Keratinocyte (primary cell): ENCODE data around the gene TGM5. TPM values are rescaled to one million over a fixed set of nuclear protein-coding genes. Genes with fewer than 3 reads are reported as not detected.

Experiments
- DNase-seq: peaks from one replicate; pipeline ENCODE4 v3.0.0-alpha.2; 2011; ENCODE audit warnings: low read depth, missing footprints, low spot score
- FAIRE-seq: peaks from 2 replicates; lab custom pipeline; 2011; peaks lifted over from hg19 to GRCh38; lab: Jason Lieb, UNC
- H2AFZ ChIP-seq: 2 replicates; pipeline ENCODE4 v1.6.0; 2012; ENCODE audit warnings: low read length, control low read depth, inconsistent platforms; ENCODE audit not compliant: control insufficient read depth
- H3K27ac ChIP-seq: 2 replicates; pipeline ENCODE4 v1.5.1; 2011; ENCODE audit warnings: low read length; ENCODE audit not compliant: control insufficient read depth, insufficient read depth
- H3K27me3 ChIP-seq: 3 replicates; pipeline ENCODE4 v1.6.0; 2011; ENCODE audit warnings: low read length; ENCODE audit not compliant: control insufficient read depth, insufficient read depth; ENCODE audit errors: extremely low read depth
- H3K36me3 ChIP-seq, 2 experiments: 2 replicates in 1 of 2; 3 replicates in 1 of 2; pipeline ENCODE4 v1.5.1; 2011; ENCODE audit warnings: low read length in 2 of 2, mild to moderate bottlenecking in 1 of 2; ENCODE audit not compliant: control insufficient read depth in 2 of 2, insufficient read depth in 2 of 2; ENCODE audit errors: extremely low read depth in 1 of 2
- H3K4me1 ChIP-seq: 3 replicates; pipeline ENCODE4 v1.5.1; 2011; ENCODE audit warnings: low read length; ENCODE audit not compliant: control insufficient read depth, insufficient read depth; ENCODE audit errors: extremely low read depth
- H3K4me2 ChIP-seq: 3 replicates; pipeline ENCODE4 v1.6.0; 2011; ENCODE audit warnings: low read depth, low read length; ENCODE audit not compliant: control insufficient read depth, insufficient read depth; ENCODE audit errors: extremely low read depth
- H3K4me3 ChIP-seq, 3 experiments: fragments of 200-600 bp in 1 of 3; sonication (generic) in 1 of 3; 2 replicates in 2 of 3; 3 replicates in 1 of 3; pipeline ENCODE4 v1.5.1; 2011 to 2016; ENCODE audit warnings: low read length in 3 of 3, mild to moderate bottlenecking in 3 of 3, control low read depth in 2 of 3, inconsistent platforms in 1 of 3, low read depth in 1 of 3, mixed read lengths in 1 of 3, mixed run types in 1 of 3, moderate library complexity in 1 of 3; ENCODE audit not compliant: control insufficient read depth in 2 of 3, insufficient read depth in 2 of 3; ENCODE audit errors: extremely low read depth in 1 of 3
- H3K79me2 ChIP-seq: 2 replicates; pipeline ENCODE4 v1.6.0; 2012; ENCODE audit warnings: low read length; ENCODE audit not compliant: control insufficient read depth, insufficient read depth
- H3K9ac ChIP-seq: 3 replicates; pipeline ENCODE4 v1.6.0; 2011; ENCODE audit warnings: low read length; ENCODE audit not compliant: control insufficient read depth, insufficient read depth; ENCODE audit errors: extremely low read depth
- H3K9me1 ChIP-seq: 3 replicates; pipeline ENCODE4 v1.6.0; 2011; ENCODE audit warnings: low read length; ENCODE audit not compliant: control insufficient read depth, insufficient read depth; ENCODE audit errors: extremely low read depth
- H3K9me3 ChIP-seq: 2 replicates; pipeline ENCODE4 v1.5.1; 2012; ENCODE audit warnings: low read depth, low read length; ENCODE audit not compliant: control insufficient read depth
- H4K20me1 ChIP-seq: 3 replicates; pipeline ENCODE4 v1.6.0; 2011; ENCODE audit warnings: low read length; ENCODE audit not compliant: control insufficient read depth, insufficient read depth; ENCODE audit errors: extremely low read depth
- EZH2 ChIP-seq: IDR thresholded peaks from one replicate; pipeline ENCODE4 v1.6.1; 2012; ENCODE audit warnings: inconsistent platforms, mild to moderate bottlenecking, low read length, moderate library complexity
- dilution Hi-C: fragments of 300-500 bp; cut with MboI; formaldehyde crosslinking; loops from one replicate; pipeline ENCODE4 v1.7.0; 2020; ENCODE audit warnings: low sequenced_read_pairs; ENCODE audit not compliant: extremely low pct_ligation_motif_present
- polyA plus RNA-seq, 5 experiments: library from polyadenylated mRNA; depleted of rRNA in 3 of 5; stranded (reverse) in 3 of 5; stranded (forward) in 1 of 5; unstranded in 1 of 5; fragments of >200 nt; gene quantifications; 1 replicate in 1 of 5; 2 replicates in 3 of 5; 3 replicates in 1 of 5; pipeline versions ENCODE4 v1.2.1 to v1.2.3, GENCODE V29; 2011 to 2012; ENCODE audit warnings: missing spikeins in 2 of 5, low read depth in 1 of 5, low replicate concordance in 1 of 5
- TF ChIP-seq, protein P1 (sequence below), 3 experiments: IDR thresholded peaks in 1 of 3; conservative IDR thresholded peaks in 1 of 3; optimal IDR thresholded peaks in 1 of 3; 2 replicates in 2 of 3; 3 replicates in 1 of 3; pipeline versions ENCODE3 to v1.5.1; 2011; ENCODE audit warnings: low read length in 3 of 3, mild to moderate bottlenecking in 3 of 3, moderate library complexity in 2 of 3, control low read depth in 1 of 3, inconsistent platforms in 1 of 3; ENCODE audit not compliant: insufficient read depth in 2 of 3; ENCODE audit errors: extremely low read depth in 1 of 3

Gene TGM5
- polyA plus RNA-seq, 1 donor (not counting 4 experiments of a cell fraction or from before 2014, with no cell fraction given) = not detected

DNA sequence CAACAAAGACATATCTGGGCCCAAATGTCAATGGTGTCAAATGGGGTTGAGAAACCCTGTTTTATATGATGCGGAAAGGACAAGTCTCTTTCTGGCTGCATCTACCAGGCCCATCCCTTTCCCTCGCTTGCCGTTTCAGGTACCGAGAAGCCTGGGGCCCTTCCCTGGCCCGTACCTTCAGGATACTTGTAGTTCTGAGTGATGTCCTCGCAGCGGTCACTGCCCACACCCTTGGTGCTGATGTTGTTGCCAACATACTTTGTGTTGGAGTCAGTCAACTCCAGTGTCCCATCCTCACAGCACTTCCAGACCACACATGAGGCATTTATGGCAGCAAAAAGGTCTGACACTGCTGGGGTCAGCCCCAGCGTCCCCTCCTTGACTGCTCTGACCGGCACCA is 59.7 kb downstream of the TGM5 start:
- Histone ChIP-seq H3K36me3 (no peaks in the 10 kb centered on the region), H3K9ac (no peak overlapping the region), H3K79me2 (no peaks in the 10 kb centered on the region), H3K27ac (no peak overlapping the region), H3K4me3 (no peak overlapping the region), H3K9me3 (no peaks in the 10 kb centered on the region), H3K9me1 (no peaks in the 10 kb centered on the region), H4K20me1 (no peaks in the 10 kb centered on the region), H2AFZ (no peak overlapping the region), H3K27me3 (peaks cover 23% of the 10 kb centered on the region), H3K4me2 (no peak overlapping the region), H3K4me1 (no peaks in the 10 kb centered on the region)
- TF ChIP-seq, protein P1, sequence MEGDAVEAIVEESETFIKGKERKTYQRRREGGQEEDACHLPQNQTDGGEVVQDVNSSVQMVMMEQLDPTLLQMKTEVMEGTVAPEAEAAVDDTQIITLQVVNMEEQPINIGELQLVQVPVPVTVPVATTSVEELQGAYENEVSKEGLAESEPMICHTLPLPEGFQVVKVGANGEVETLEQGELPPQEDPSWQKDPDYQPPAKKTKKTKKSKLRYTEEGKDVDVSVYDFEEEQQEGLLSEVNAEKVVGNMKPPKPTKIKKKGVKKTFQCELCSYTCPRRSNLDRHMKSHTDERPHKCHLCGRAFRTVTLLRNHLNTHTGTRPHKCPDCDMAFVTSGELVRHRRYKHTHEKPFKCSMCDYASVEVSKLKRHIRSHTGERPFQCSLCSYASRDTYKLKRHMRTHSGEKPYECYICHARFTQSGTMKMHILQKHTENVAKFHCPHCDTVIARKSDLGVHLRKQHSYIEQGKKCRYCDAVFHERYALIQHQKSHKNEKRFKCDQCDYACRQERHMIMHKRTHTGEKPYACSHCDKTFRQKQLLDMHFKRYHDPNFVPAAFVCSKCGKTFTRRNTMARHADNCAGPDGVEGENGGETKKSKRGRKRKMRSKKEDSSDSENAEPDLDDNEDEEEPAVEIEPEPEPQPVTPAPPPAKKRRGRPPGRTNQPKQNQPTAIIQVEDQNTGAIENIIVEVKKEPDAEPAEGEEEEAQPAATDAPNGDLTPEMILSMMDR (optimal IDR thresholded peaks at IDR 0.05 in 1 of 3, IDR thresholded peaks at IDR 0.05 in 1 of 3, conservative IDR thresholded peaks at IDR 0.05 in 1 of 3; ENCODE audit: extremely low read depth in 1 of 3, insufficient read depth in 2 of 3, low read length in 3 of 3) = no peak
- TF ChIP-seq EZH2 = no peak
- DNase-seq = no peak
- no peak for FAIRE-seq
- dilution Hi-C loops = no loop called here

DNA sequence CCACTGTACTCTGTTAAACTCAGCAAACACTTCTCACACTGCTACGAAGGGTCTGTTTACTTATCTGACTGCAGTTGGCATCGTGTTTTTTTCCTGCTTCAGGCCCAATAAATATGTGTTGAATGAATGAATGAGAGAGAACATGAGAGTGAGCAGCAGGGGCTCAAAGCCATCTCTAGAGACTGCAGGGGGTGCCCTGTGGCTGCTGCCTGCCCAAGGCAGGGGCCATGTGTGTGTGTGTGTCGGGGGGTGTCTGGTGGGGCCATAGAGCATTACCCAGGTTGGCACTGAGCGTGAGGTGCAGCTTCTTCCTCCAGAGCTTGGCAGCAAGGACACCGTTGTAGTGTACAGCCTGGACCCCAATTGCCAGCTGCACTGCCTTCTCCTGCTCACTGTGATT is 60.7 kb downstream of the TGM5 start:
- DNase-seq (no peak), FAIRE-seq (no peak)
- no peaks in the 10 kb centered on the region for H4K20me1 ChIP-seq
- H3K9me1 ChIP-seq = no peaks in the 10 kb centered on the region
- H2AFZ ChIP-seq = no peak overlapping the region
- H3K4me1 ChIP-seq = no peaks in the 10 kb centered on the region
- H3K27ac ChIP-seq = no peak overlapping the region
- dilution Hi-C loops = no loop called here
- TF ChIP-seq, protein P1 (optimal IDR thresholded peaks at IDR 0.05 in 1 of 3, IDR thresholded peaks at IDR 0.05 in 1 of 3, conservative IDR thresholded peaks at IDR 0.05 in 1 of 3; ENCODE audit: extremely low read depth in 1 of 3, insufficient read depth in 2 of 3, low read length in 3 of 3) = no peak
- no peak for TF ChIP-seq EZH2
- peaks cover 23% of the 10 kb centered on the region for H3K27me3 ChIP-seq
- H3K9me3 ChIP-seq = no peaks in the 10 kb centered on the region
- no peaks in the 10 kb centered on the region for H3K79me2 ChIP-seq
- no peak overlapping the region for H3K4me2 ChIP-seq
- no peak overlapping the region for H3K4me3 ChIP-seq
- H3K36me3 ChIP-seq = no peaks in the 10 kb centered on the region
- H3K9ac ChIP-seq = no peak overlapping the region
